ENCODE results near the gene NR6A1.

NR6A1 gene

DNA sequence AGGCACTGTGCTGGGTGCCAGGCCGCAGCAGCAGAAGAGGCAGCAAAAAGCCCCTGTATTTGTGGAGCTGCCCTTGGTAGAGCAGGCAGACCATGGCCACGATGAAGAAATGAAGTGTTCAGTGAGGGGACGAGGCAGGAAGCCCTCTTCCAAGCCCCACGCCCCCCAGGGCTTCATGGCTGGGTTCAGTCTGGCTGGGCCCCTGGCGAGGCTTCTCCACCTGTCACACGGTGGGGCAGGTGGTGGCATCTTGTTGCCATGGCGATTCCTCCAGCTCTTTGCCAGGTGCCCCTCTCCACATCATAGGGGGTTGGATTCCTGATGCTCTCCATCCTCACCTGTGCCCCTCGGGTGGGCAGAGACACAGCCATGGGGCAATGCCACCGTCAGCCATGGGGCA, 299.4 kb downstream of the NR6A1 start:
- DNase-seq (ENCODE audit: low spot score) = no peak

DNA sequence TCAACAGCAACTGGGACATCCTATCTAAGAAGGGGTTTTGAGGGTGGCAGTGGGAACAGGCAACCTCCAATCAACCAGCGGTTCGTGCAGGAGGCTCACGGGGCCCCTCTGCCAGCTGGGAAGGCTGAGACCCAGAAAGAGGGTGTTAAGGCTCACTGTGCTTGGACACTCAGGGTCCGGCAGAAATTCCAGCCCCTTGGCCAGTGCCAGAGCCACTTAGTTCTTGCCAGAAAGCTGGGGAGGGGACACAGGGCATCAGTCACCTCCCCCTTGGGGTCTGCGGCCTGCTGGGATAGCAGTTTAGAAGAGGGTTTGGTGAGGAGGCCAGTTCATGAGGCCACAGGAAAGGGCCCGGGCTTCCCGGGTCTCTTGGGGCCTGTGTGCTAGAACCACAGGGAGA, 300.4 kb downstream of the NR6A1 start:
- DNase-seq (ENCODE audit: low spot score) = no peak

DNA sequence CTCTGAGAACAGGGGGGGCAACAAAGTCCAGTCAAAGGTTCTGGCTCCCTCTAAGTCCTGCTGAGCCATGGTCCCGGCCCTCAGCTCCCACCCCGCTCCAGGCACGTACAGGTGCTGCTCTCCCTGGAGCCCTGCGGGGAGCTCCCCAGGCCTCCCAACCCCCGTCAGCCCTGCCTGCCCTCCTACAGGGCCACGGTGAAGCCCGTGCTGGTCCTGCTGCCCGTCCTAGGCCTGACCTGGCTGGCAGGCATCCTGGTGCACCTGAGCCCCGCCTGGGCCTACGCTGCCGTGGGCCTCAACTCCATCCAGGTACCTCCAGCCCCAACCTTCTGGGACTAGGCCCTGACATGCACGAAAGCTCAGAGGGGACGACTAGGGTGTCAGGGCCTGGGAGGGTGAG, 300.8 kb downstream of the NR6A1 start:
- no peak for DNase-seq (ENCODE audit: low spot score)

DNA sequence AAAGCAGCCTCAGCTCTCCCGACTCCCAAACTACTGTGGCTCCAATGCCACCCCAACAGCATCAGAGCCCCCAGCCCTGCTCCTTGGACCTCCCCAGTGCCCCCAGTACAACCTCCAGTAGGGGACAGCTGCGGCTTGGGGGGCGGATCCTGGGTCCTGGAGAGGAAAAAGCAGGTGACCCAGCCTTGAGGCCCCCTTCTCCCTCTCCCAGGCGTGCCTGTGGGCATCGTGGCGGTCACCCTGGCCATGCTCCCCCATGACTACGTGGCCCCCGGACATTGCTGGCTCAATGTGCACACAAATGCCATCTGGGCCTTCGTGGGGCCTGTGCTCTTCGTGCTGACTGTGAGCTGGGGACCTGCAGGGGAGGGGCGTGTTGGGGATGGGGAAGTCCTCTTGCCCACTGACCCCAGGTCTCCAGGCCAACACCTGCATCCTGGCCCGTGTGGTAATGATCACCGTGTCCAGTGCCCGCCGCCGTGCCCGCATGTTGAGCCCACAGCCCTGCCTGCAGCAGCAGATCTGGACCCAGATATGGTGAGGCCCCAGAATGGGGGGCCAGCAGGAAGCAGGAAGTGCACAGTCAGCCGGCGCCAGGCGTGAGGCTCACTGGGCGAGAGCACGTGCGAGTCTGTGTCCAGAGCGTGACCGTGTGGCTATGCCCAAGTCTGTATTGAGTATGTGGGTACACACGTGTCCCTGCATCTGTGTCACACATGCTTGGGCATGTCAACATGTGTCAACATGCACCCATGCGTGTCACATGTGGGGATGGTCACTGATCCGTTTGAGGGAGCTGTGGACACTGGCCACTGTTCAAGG, 301.9 kb downstream of the NR6A1 start:
- DNase-seq (ENCODE audit: low spot score) = no peak

DNA sequence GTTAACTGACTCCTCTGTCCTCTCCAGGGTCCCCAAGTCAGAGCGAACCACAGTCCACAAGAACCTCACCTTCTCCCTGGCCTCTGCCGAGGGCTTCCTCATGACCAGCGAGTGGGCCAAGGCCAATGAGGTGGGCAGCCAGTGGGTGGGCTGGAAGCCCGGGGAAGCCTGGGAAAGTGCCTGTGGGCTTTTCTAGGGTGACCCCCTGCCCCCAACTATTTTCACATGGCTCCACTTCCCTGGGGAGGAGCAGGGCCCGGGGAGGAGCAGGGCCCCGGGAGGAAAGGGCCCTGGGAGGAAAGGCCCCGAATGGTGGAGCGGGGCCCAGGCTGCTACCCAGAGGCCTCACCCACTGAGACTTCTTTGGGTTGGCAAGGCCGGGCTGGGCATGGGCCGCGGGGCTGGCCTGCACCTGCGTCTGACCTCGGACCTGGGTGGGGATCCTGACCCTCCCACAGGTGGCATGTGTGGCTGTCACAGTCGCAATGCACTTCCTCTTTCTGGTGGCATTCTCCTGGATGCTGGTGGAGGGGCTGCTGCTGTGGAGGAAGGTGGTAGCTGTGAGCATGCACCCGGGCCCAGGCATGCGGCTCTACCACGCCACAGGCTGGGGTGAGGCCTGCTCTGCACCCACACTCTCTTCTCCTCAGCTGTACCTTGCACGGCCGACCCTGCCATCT, 302.9 kb downstream of the NR6A1 start:
- DNase-seq (ENCODE audit: low spot score) = no peak

DNA sequence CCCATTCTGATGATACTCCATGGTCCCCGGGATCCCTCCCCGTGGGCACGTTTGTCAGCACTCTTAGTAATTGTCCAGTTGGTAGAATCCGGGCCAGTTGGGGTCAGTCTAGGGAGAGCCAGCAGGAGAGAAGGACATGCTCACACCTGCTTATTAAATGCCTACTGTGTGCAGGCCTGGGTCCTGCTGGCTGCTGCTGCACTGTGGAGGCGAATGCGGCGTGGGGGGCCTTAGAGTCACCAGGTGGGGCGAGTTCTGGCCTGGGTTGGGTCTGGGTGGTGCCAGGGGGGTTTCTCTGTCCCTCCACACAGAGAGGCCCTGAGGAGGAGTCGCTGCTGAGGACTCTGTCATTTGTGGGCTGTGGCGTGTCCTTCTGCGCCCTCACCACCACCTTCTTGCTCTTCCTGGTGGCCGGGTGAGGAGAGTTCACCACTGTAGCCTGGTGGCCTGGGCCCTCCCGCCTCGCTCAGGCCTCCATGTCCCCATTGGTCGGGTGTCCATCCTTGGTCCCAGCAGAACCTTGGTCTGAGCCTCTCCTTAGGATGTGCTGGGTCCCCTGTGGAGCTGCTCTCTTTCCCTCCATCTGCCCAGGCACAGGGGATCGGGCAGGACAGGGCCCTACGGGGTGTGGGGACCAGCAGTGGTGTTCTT, 303.6 kb downstream of the NR6A1 start:
- no peak for DNase-seq (ENCODE audit: low spot score)
